MCF 10A (cell line): ENCODE data around the gene LY9. TPM values are rescaled to one million over a fixed set of nuclear protein-coding genes. Genes with fewer than 3 reads are reported as not detected.

Experiments
- BruUV-seq: library from RNA; stranded (reverse); fragments of 400-500 nt; replicated peaks from 2 replicates; lab custom pipeline; 2021; lab: Mats Ljungman, UMichigan
- CTCF ChIA-PET: fragments of 300-600 bp; sonication (Branson Sonifier 250); formaldehyde crosslinking; extraction: SDS; loops from one replicate; lab custom pipeline; 2021; ENCODE audit warnings: antibody characterized with exemption, inconsistent platforms; lab: Yijun Ruan, JAX
- POLR2A ChIA-PET: fragments of 300-600, 350-650 bp; sonication (Branson Sonifier 250); formaldehyde crosslinking; extraction: SDS; loops from one replicate; lab custom pipeline; 2020; ENCODE audit warnings: antibody characterized with exemption, inconsistent platforms; lab: Yijun Ruan, JAX
- DNase-seq: peaks from one replicate; pipeline ENCODE4 v3.0.0-alpha.2; 2018; ENCODE audit not compliant: unreplicated experiment
- H3K27ac Mint-ChIP-seq: one replicate; pipeline ENCODE4 v1.8.0; 2022; ENCODE audit warnings: mild to moderate bottlenecking, low read depth, mixed read lengths; ENCODE audit not compliant: unreplicated experiment
- H3K27me3 Mint-ChIP-seq: one replicate; pipeline ENCODE4 v1.8.0; 2022; ENCODE audit warnings: mixed read lengths; ENCODE audit not compliant: insufficient read depth, unreplicated experiment
- H3K36me3 Mint-ChIP-seq: one replicate; pipeline ENCODE4 v1.8.0; 2022; ENCODE audit warnings: mild to moderate bottlenecking, moderate library complexity, mixed read lengths; ENCODE audit not compliant: insufficient read depth, unreplicated experiment
- H3K4me1 Mint-ChIP-seq: one replicate; pipeline ENCODE4 v1.8.0; 2022; ENCODE audit warnings: mixed read lengths; ENCODE audit not compliant: insufficient read depth, unreplicated experiment
- H3K4me3 Mint-ChIP-seq: one replicate; pipeline ENCODE4 v1.8.0; 2022; ENCODE audit warnings: mild to moderate bottlenecking, moderate library complexity, mixed read lengths; ENCODE audit not compliant: unreplicated experiment
- H3K9me3 Mint-ChIP-seq: one replicate; pipeline ENCODE4 v1.8.0; 2022; ENCODE audit warnings: mixed read lengths; ENCODE audit not compliant: unreplicated experiment
- intact Hi-C: fragments of 100-400 bp; cut with micrococcal nuclease; formaldehyde crosslinking; loops from 2 replicates; pipeline ENCODE4 v1.14.1; 2022
- total RNA-seq: library from RNA; stranded (reverse); gene quantifications from 2 replicates; pipeline ENCODE4 v1.2.3, GENCODE V29; 2022
- TF ChIP-seq, protein P1 (sequence below): fragments of 200-600 bp; IDR thresholded peaks from one replicate; pipeline ENCODE4 v1.8.0; 2022; ENCODE audit warnings: antibody characterized with exemption, mild to moderate bottlenecking; ENCODE audit not compliant: unreplicated experiment

LY9 gene
- total RNA-seq, 1 experiment from 2014 or later, result not detected

DNA sequence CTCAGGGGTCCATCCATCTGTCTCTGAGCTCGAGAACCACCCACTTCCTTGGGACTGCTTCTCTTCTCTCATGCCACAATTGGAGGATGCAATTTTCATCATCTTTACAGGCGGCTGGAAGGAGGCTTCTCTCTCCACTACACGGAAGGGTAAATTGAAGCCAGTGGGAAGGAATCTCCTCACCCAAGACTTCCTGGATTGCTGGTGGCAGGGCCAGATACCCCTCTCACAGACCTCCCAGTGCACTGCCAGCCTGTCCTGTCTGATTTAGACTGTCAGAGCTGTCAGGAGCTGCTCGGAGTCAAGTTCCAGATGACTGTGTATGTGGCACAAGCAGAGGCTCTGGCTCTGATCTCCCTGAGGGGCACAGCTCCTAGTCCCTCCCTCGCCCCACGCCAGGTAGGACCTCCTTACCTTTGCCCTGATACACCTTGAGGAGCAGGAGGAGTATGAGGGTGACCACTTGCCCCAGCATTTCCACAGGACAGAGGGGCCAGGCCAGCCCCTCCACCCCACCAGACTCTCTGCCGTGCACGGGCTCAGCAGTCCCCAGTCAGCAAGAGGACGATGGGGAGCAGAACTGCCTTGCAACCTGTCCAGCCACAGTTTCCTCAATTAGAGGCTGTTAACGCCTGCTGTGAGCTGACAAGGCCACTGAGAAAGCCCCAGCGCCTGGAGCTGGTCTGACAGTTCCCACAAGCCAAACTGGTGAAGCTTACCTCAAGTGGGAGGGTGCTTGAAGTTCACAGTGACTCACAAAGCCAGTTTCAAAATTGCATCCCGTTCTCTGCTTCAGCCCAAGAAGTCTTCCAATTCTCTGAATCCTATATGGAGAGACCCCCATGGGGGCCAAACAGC is 66.5 kb downstream of the LY9 start, which contains the start of gene CD244:
Gene CD244 (minus strand): TSS at position 685 of the 858 bp plus-strand sequence. CDS start 210 bp downstream, at position 475.
- no peak for DNase-seq
- TF ChIP-seq, protein P1, sequence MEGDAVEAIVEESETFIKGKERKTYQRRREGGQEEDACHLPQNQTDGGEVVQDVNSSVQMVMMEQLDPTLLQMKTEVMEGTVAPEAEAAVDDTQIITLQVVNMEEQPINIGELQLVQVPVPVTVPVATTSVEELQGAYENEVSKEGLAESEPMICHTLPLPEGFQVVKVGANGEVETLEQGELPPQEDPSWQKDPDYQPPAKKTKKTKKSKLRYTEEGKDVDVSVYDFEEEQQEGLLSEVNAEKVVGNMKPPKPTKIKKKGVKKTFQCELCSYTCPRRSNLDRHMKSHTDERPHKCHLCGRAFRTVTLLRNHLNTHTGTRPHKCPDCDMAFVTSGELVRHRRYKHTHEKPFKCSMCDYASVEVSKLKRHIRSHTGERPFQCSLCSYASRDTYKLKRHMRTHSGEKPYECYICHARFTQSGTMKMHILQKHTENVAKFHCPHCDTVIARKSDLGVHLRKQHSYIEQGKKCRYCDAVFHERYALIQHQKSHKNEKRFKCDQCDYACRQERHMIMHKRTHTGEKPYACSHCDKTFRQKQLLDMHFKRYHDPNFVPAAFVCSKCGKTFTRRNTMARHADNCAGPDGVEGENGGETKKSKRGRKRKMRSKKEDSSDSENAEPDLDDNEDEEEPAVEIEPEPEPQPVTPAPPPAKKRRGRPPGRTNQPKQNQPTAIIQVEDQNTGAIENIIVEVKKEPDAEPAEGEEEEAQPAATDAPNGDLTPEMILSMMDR, result no peak
- intact Hi-C loops, result no loop called here
- Mint-ChIP-seq H3K36me3 (no peaks in the 10 kb centered on the region), H3K27me3 (no peaks in the 10 kb centered on the region), H3K9me3 (no peaks in the 10 kb centered on the region), H3K27ac (no peak within 1 kb of the TSS), H3K4me1 (no peaks in the 10 kb centered on the region), H3K4me3 (no peak within 1 kb of the TSS)
- no TSS peak for BruUV-seq
- CTCF ChIA-PET, result interaction anchor here (0.7 to 1.4 kb wide), 4 partner anchors 15 to 304 kb away, joined by 3 read pairs; partner anchors contain the start of gene PPOX
- POLR2A ChIA-PET, result no interaction called here

DNA sequence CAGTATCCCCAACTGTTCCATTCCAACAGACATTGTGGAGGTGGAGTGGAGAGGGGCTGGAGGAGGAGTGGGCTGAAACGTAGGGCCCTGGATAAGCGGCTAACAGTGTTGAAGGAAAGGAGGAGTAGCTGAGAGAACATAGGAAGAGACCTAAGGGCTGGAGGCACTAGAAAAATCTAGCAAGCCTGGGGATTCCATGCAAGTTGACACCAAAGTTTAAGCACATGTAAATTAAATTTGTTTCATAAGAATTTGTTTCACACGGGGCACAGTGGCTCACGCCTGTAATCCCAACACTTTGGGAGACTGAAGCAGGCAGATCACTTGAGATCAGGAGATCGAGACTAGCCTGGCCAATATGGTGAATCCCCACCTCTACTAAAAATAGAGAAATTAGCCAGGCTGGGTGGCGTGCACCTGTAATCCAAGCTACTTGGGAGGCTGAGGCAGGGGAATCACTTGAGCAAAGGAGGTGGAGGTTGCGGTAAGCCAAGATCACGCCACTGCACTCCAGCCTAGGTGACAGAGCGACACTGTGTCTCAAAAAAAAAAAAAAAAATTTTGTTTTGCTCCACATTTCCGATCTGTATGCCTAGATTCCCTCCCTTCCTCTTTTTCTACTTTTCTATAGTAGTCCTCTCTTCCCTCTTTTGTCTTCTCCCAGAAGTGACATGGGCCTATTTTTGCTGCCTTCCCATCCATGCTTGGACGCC is 67.2 kb downstream of the LY9 start:
- no peaks in the 10 kb centered on the region for H3K9me3 Mint-ChIP-seq
- intact Hi-C loops, result no loop called here
- H3K4me1 Mint-ChIP-seq, result peaks cover 3% of the 10 kb centered on the region
- ChIA-PET POLR2A (no interaction called here), CTCF (interaction anchor here (1.0 to 1.4 kb wide), 3 partner anchors 14 to 91 kb away, joined by 3 read pairs; no protein-coding TSS in a partner anchor)
- H3K27me3 Mint-ChIP-seq, result no peaks in the 10 kb centered on the region
- no peaks in the 10 kb centered on the region for H3K36me3 Mint-ChIP-seq
- BruUV-seq, result no TSS peak
- DNase-seq, result no peak
- TF ChIP-seq, protein P1, result no peak
- no peak overlapping the region for H3K4me3 Mint-ChIP-seq
- H3K27ac Mint-ChIP-seq, result no peak overlapping the region

DNA sequence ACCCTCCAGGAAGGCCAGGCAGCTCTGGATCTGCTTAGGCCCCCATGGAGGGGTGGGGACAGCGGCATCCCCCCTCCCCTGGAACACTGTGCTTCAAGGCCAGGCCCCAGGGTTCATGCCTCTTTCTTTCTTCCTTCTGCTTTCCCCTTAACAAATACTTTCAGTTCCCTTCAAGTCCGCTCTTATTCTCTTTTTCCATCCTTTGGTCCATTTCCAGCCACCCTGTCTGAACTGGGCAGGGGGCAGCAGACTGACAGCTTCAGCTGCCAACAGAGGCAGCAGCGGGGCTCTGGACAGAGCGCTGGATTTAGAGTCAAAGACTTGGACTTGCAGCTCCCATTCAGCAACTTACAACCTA is 67.8 kb downstream of the LY9 start:
- H3K9me3 Mint-ChIP-seq, result no peaks in the 10 kb centered on the region
- H3K4me1 Mint-ChIP-seq, result peaks cover 4% of the 10 kb centered on the region
- intact Hi-C loops, result no loop called here
- CTCF ChIA-PET, result interaction anchor here (0.7 to 1.8 kb wide), 4 partner anchors 9 to 90 kb away, joined by 3 to 9 read pairs (median 6); no protein-coding TSS in a partner anchor
- H3K27me3 Mint-ChIP-seq, result no peaks in the 10 kb centered on the region
- no TSS peak for BruUV-seq
- no peak for DNase-seq
- POLR2A ChIA-PET, result no interaction called here
- H3K27ac Mint-ChIP-seq, result no peak overlapping the region
- no peak overlapping the region for H3K4me3 Mint-ChIP-seq
- TF ChIP-seq, protein P1, result no peak
- no peaks in the 10 kb centered on the region for H3K36me3 Mint-ChIP-seq

DNA sequence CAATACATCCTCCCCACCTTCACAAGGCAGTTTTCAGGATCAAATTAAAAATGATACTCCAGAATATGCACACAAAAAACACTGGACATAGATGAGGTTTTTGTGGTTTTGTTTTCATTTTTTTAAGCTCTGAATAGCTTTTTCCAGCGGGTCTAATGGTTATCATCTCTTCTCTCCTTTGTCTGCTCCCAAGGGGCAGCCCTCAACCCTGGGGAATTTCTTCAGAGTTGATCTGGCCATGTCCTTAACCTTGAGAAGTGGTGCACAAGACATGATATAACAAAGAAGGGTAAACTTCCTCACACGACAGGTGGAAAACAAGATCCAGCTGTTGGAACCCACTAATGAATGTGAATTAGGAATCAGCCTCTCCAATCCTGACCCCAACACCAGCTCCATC is 68.2 kb downstream of the LY9 start:
- TF ChIP-seq, protein P1, result no peak
- H3K36me3 Mint-ChIP-seq, result no peaks in the 10 kb centered on the region
- ChIA-PET CTCF (interaction anchor here (0.7 to 1.8 kb wide), 6 partner anchors 9 to 90 kb away, joined by 3 to 9 read pairs (median 5); no protein-coding TSS in a partner anchor), POLR2A (no interaction called here)
- no peak overlapping the region for H3K4me3 Mint-ChIP-seq
- peaks cover 4% of the 10 kb centered on the region for H3K4me1 Mint-ChIP-seq
- no peak for DNase-seq
- intact Hi-C loops, result no loop called here
- H3K27me3 Mint-ChIP-seq, result no peaks in the 10 kb centered on the region
- no TSS peak for BruUV-seq
- no peak overlapping the region for H3K27ac Mint-ChIP-seq
- no peaks in the 10 kb centered on the region for H3K9me3 Mint-ChIP-seq
